Urothelium cell line (cell line): ENCODE data around the gene MCM3AP.

Source experiments
- DNase-seq: peaks from one replicate; pipeline ENCODE4 v3.0.0; 2011; ENCODE audit warnings: low spot score, mixed read lengths
- FAIRE-seq: peaks from 2 replicates; lab custom pipeline; 2011; peaks lifted over from hg19 to GRCh38; lab: Jason Lieb, UNC

Gene MCM3AP

DNA sequence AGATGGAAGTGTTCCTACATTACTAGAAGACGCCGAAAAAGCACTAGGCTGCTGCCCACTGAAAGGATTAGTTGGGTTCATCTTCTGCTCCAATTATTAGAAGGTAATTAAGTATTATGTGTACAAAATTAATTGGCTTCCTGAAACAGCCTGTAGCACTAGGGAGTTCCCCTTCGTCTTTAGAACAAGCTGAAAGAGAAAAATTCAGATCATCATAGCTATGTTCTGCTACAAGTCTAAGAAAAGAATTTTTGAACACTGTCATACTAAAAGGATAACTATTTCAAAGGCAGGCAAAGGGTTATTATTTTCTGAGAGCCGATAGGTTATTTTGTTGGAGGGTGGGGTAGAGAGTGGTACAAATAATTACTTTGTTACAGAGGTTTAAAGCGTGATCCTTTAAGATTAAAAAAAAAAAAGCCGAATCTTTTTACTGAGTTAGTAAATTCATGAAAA is at the start of gene MCM3AP:
MCM3AP (minus strand) TSS at position 406 of the 456 bp plus-strand sequence; CDS start at position 81, 325 bp downstream.
- FAIRE-seq (no peak), DNase-seq (no peak)

GRCh38 chr21:46334351-46335140 is 49.1 kb upstream of the MCM3AP start:
- FAIRE-seq (peak; percentile 50), DNase-seq (no peak)

DNA sequence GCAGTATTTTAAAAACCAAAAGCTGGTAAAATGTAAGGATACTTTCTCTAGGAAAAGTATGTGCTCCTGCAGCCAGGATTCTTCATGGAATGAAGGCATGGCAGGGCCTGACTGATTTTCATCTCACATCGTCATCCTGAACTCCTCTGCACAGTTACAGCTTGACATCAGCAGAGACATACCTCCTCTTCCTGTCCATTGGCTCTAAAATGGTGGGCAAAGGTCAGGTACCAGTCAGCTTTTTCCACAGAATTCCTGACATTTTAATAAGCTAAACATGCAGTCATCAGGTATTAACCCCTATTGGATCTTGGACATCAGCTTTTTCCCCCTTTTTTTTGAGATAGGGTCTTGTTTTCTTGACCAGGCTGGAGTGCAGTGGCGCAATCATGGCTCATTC is 44.4 kb upstream of the MCM3AP start:
- no peak for DNase-seq
- no peak for FAIRE-seq

DNA sequence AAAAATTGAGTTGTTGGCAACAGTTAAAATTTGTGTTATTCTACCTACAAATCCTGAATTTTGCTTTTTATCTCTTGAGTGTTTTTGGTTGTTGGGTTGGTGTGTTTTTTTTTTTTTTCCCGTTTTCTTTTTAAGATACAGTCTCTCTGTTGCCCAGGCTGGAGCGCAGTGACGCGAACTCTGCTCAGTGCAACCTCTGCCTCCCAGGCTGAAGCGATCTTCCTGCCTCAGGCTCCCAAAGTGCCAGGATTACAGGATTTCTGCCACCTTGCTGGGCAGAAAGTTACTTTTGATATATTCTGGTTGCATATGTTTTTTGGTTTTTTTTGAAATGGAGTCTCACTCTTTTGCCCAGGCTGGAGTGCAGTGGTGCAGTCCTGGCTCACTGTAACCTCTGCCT is 42.7 kb upstream of the MCM3AP start:
- FAIRE-seq (no peak), DNase-seq (no peak)

DNA sequence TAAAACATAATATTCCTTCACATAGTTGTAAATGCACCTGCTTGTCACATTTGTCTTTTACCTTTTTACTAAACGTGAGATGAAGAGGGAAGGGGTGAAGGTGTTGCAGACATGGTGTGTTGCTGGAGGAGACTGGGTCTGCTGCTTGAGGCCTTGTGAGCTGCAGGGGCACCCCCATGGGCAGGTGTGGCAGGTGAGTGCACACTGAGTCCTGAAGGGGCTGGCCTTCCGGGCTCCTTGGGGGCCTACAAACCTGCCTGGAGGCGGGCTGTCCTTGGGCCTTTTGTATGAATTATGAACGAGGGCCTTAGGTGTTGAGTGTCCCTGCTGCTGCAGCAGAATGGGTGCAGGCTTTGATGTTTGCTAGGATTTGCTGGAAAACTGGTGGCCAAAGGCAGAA is 42.3 kb upstream of the MCM3AP start:
- DNase-seq (no peak), FAIRE-seq (no peak)

DNA sequence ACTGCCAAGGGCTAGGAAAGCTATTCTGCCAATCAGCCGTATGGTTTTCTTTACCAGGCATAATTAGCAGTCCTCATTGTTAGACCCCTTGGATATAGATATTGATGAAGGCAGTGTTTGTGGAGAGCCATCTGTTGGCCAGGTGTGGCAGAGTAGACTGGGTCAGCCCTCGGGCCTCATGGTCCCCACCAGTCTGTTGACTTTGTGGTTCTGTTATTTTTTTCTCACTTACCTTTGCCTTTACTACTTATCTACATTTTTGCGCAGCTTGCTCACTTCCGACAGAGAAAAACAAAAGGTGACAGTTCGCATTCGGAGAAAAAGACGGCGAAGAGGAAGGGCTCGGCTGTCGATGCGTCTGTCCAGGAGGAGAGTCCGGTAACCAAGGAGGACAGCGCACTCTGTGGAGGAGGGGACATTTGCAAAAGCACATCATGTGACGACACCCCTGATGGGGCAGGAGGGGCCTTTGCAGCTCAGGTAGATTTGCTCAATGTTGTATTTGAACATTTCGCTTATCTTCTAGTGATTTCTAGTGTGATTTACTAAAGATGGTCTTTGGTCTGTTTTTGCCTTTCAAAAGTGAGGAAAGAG is 40.8 kb upstream of the MCM3AP start:
- FAIRE-seq = no peak

DNA sequence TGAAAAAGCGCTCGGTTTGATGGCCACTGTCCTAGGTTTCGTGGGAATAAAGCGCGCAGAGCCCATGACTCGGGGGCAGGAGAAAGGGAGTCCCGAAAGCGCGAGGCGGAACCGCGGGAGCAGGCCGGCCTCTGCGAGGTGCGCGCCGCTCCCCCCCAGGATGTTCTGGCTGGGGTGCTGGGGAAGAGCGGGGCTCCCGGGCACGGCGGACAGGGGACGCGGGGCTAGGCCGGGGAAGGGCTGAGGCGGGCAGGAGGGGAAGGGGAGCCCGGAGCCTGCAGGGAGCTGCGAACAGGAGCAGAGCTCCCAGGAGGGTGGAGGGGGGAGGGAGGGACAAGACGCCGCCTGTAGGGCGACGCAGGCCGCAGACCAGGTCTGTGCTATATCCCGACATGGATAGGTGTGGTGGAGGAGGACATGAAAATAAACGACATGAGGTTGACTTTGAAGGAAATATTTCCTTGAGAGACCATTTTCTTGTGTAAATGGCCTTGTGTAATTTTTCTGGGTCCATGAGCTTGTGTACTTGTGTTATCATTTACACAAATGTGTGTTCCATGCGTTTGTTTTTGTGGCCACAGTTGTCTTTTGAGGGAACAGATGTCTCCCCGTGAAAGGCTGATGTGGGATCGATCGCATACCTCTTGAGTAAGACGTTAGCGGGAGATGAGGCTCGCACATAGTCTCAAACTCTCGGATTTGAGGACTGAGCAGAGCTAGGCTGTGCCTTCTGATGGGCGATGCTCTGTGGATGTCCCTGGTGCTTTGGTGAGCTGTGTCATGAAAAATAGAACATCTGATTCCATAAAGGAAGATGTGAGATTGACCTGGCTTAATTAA is 39.9 kb upstream of the MCM3AP start:
- no peak for FAIRE-seq
- peak; percentile 68 for DNase-seq

More for the DNA sequence above, 40.8 kb upstream of the MCM3AP start:
- DNase-seq = no peak

GRCh38 chr21:46324390-46325072 is 39.1 kb upstream of the MCM3AP start:
- peak; percentile 96 for DNase-seq
- FAIRE-seq = peak; percentile 20

GRCh38 chr21:46323710-46324389 is 38.4 kb upstream of the MCM3AP start, which contains the start of the genes C21orf58 and PCNT:
Gene C21orf58, minus strand, starts transcription at chr21:46323870. Its CDS starts 1,132 bp downstream, at chr21:46322738.
Gene PCNT, plus strand, starts transcription at chr21:46324156. Its CDS starts 73 bp downstream, at chr21:46324229.
- DNase-seq (peak; percentile 96), FAIRE-seq (peak; percentile 87)

DNA sequence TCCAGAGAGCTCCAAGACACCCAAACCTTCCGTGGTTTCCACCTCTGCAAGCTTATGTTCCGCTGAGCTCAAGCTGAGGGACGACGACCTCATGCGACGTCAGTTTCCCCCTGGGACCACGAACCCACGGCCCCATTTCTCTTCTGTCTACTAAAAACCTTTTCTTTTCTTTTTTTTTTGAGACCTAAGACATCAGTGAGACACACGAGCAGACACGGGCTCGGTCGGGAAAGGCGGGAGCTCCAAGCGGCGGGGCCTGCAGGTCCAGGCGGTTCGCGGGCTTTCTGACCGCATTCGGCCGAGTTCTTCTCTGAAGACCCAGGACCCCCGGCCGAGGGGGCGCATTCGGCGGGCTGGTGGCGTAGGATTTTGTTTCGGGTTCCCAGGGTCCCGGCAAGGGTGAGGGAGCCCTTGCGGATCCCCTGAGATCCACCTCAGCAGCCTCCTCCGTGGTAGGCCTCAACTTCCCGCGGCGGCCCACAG is 37.9 kb upstream of the MCM3AP start:
- FAIRE-seq (no peak), DNase-seq (no peak)

GRCh38 chr21:46322351-46323226 is 37.2 kb upstream of the MCM3AP start:
- DNase-seq (no peak), FAIRE-seq (no peak)

- FAIRE-seq = no peak
- no peak for DNase-seq
These were observed 35.0 kb upstream of the MCM3AP start for GRCh38 chr21:46320331-46320801.

- FAIRE-seq (no peak), DNase-seq (no peak)
These were observed 33.8 kb upstream of the MCM3AP start for GRCh38 chr21:46319186-46319585.

GRCh38 chr21:46318464-46318845 is 33.0 kb upstream of the MCM3AP start:
- FAIRE-seq (no peak), DNase-seq (no peak)

GRCh38 chr21:46317710-46318463 is 32.5 kb upstream of the MCM3AP start:
- FAIRE-seq = no peak

DNA sequence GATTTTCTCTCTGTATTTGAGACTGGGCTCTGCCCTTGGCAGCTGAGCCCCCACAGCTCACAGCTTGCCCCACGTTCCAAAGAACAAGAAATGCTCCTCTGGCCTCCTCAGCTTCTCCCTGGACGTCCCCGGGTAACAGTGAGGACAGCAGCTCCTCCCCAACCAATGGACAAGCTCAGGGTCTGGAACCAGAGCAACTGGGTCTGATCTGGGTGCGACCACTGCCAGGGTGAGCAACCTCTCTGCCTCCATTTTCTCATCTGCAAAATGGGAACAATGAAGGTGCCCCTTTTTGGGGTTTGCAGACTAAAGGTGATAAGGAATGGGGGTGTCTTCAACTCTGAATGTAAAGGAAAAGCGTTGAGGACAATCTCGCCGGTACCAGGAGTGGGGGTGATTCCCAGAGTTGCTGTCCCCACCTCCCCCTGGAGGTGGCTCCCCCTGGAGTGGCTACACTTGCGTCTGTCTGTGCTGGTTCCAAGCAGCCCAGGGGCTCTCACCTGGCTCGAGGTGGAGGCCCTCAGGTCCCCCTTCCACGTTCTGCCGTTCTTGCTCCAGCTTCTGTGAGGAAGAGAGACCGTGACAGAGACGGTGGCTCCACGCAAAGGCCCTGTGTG is 31.4 kb upstream of the MCM3AP start:
- FAIRE-seq (no peak), DNase-seq (no peak)

More at GRCh38 chr21:46317710-46318463, 32.5 kb upstream of the MCM3AP start:
- DNase-seq = no peak

GRCh38 chr21:46314441-46315020 is 29.1 kb upstream of the MCM3AP start:
- FAIRE-seq (no peak), DNase-seq (no peak)
